Cardiac fibroblast (primary cell): ENCODE results near the gene PLK1.

Source experiments
- DNase-seq, 2 donors: peaks; one replicate each; pipeline versions ENCODE4 v3.0.0 to v3.0.0-alpha.2; 2010; ENCODE audit warnings: low read depth in 2 of 2
- H3K4me3 ChIP-seq, 2 donors: replicated peaks in 1 of 2; 1 replicate in 1 of 2; 2 replicates in 1 of 2; pipeline ENCODE4 v1.5.1; 2011; ENCODE audit warnings: low read depth in 2 of 2, low read length in 2 of 2, mild to moderate bottlenecking in 2 of 2, moderate library complexity in 1 of 2
- TF ChIP-seq, protein P1 (sequence below): IDR thresholded peaks from one replicate; pipeline ENCODE4 v1.5.1; 2011; ENCODE audit warnings: low read depth, mild to moderate bottlenecking, low read length, inconsistent platforms

PLK1 gene

DNA sequence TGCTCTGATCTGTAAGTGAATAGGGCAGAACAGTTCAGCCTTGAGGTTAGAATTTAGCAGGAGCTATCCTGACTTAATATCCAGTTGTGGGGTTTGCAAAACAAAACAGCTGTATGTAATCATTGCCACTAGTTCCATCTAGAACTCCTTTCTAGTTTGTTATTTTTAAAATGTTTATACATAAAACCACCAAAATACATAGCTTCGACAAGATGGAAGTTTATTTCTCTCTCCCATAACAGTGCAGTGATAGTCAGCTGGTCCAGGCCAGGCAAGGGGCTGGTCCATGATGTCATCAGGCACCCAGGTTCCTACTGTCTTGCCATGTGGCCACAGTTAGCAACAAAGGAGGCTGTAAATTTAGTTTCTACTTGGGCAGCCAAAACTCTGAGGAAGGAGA, 10.5 kb upstream of the PLK1 start:
- TF ChIP-seq, protein P1, sequence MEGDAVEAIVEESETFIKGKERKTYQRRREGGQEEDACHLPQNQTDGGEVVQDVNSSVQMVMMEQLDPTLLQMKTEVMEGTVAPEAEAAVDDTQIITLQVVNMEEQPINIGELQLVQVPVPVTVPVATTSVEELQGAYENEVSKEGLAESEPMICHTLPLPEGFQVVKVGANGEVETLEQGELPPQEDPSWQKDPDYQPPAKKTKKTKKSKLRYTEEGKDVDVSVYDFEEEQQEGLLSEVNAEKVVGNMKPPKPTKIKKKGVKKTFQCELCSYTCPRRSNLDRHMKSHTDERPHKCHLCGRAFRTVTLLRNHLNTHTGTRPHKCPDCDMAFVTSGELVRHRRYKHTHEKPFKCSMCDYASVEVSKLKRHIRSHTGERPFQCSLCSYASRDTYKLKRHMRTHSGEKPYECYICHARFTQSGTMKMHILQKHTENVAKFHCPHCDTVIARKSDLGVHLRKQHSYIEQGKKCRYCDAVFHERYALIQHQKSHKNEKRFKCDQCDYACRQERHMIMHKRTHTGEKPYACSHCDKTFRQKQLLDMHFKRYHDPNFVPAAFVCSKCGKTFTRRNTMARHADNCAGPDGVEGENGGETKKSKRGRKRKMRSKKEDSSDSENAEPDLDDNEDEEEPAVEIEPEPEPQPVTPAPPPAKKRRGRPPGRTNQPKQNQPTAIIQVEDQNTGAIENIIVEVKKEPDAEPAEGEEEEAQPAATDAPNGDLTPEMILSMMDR, result no peak
- DNase-seq, result no peak
- H3K4me3 ChIP-seq, result no peak overlapping the region

DNA sequence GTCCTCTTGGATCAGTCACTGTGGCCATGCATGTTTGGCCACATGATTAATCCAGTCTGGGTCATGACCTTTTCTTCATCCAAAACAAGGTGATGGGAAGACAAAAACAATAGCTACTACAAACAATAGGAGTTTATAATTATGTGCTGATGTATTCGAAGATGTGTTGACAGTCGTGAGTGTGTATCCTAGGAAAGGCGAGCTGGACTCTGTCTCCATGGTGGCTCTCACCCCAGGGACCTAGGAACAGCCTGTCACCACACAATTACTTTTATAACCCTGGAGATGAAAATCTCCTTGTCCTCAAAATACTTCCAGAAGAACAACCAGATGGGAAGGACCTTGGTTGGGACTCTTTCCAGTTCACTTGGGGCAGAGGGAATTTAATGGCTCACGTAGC, 9.8 kb upstream of the PLK1 start:
- TF ChIP-seq, protein P1, result no peak
- H3K4me3 ChIP-seq, result no peak overlapping the region
- peak in 1 of 2 donors; percentile 15 for DNase-seq

DNA sequence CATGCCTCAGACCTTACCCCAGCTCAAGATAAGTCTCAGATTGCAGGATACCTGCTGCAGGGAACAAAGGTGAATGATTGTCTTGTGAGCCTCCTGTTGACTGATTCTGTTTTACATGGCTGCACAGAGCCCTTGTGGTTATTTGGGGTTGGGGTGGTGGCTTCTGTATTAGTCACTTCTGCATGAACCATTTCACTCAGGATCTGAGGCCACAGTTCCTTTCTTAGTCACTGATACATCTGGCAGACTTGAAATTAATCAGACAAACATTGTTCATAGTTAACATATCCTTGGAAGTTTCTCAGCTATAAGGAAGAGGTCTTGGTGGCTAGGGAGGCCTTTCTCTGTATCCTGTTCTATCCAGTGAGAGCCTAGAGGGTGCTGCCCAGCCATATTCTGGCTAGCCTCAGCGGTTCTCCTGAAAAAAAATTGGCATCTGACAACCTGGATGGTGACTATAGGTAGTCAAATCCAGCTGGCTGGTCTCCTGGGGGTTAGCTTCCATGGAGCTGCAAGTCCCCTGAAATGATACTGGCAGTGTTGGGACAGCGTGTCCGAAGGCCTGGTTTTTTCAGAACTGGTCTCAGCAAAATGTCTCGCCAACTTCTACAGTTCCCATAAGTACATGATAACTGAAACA, 8.4 kb upstream of the PLK1 start:
- TF ChIP-seq, protein P1, result no peak
- DNase-seq, result peak; percentile 51 to 89
- H3K4me3 ChIP-seq, result no peak overlapping the region

DNA sequence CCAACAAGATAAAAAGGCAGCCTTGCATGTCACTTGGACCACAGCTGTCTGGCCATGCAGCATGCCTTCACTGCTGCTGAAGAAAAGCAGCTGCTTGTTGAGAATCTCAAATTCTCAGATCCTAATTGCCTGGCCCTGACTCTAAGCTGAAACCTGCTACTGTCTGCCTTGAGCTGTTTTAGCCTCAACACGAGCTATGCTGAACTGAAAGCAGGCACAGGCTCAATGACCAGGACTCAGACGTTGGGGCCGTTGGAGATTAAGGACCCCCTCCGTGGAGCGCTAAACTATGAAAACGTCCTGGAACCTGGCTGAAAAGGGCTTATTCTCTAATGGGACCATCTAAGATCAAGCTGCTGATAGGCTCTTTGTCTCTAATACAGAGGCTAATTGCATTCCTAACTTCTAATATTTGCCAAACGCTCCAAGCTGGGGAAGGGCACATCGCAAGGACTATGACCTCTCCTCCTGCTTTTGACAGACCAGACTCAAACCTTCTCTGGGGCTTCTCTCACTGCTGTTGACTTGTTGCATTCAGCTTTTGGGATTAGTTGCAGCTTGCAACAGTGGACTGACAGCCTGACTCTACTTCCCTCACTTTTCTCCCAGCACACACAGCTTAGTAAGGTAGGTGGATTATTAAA, 4.6 kb upstream of the PLK1 start:
- DNase-seq, result no peak
- TF ChIP-seq, protein P1, result no peak

DNA sequence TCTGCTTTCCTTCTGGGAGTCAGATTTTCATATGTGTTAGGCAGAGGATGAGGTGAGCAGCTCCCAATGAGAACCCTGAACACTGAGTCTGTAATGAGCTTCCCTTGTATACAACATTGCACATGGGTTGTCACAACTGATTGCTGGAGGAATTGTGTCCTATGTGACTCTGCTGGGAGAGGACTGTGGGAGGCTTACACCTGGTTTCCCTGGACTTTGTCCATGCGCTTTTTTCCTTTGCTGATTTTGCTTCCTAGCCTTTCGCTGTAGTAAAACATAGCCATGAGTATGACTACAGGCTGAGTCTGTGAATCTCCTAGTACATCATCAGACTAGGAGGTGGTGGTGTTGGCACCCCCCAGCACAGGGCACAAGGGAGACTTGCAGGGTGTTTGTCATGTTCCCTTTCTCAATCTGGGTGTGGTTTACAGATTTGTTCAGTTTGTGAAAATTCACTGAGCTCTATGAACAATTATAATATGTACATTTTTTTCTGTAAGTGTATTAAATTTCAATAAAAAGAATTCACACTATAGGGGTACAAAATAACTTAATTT, 1.7 kb upstream of the PLK1 start:
- peak in 1 of 2 donors; percentile 43 for DNase-seq
- TF ChIP-seq, protein P1, result no peak
- no peak overlapping the region for H3K4me3 ChIP-seq

More for the DNA sequence above, 4.6 kb upstream of the PLK1 start:
- H3K4me3 ChIP-seq, result no peak overlapping the region

DNA sequence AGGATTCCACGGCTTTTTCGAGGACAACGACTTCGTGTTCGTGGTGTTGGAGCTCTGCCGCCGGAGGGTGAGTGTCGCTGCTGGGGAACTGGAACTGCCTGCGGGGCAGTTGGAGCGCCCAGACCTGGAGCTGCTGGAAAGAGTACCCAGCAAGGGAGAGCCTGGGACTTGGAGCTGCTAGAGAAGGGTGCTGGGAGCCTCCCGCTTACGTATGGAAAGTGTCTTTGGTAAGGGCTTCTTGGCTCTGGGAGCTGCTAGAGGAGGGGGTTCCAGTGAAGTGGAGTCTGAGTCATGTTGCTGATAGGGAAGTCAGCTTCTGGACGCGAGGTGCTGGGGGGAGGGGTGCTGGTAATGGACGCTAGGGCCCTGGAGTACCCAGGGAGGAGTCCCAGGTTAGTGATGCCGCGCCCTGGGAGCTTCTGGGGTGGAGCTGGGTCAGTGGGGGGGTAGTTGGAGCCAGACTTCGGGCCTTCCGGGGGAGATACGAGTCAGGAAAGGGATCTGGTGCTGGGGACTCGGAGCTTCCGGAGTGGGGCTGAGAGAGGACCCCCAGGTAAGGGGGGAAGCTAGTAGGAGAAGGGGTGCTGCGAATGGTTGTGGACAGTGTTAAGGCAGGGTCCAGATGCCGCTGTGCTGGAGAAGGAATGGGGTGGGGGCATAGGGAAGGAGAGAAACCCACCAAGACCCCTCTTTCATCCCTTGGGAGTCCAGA, 741 bp downstream of the PLK1 start:
- H3K4me3 ChIP-seq, result peak overlapping the region; percentile 65 to 73
- peak; percentile 27 to 46 for DNase-seq
- TF ChIP-seq, protein P1, result no peak
